WTC11 (cell line): Measurements from ENCODE around the gene LRTM2. TPM values are rescaled to one million over a fixed set of nuclear protein-coding genes. Genes with fewer than 3 reads are reported as not detected.

Experiments used
- AFF4 ChIP-seq: sonication (generic); formaldehyde crosslinking; IDR thresholded peaks from 2 replicates; pipeline ENCODE4 v1.8.1; 2023; ENCODE audit warnings: mild to moderate bottlenecking, missing genetic modification reagents, borderline replicate concordance
- ATF2 ChIP-seq: sonication (generic); formaldehyde crosslinking; IDR thresholded peaks from 2 replicates; pipeline ENCODE4 v1.8.1; 2022; ENCODE audit warnings: low read depth, missing genetic modification reagents, borderline replicate concordance
- MLX ChIP-seq: sonication (generic); formaldehyde crosslinking; IDR thresholded peaks from 2 replicates; pipeline ENCODE4 v1.8.1; 2023; ENCODE audit warnings: mild to moderate bottlenecking, missing genetic modification reagents, moderate library complexity
- ZNF232 ChIP-seq: sonication (generic); formaldehyde crosslinking; IDR thresholded peaks from 2 replicates; pipeline ENCODE4 v1.8.0; 2022; ENCODE audit warnings: mild to moderate bottlenecking, missing genetic modification reagents
- total RNA-seq: library from RNA; stranded (reverse); gene quantifications from 3 replicates; pipeline ENCODE4 v1.2.3, GENCODE V29; 2021
- TF ChIP-seq, protein P1 (sequence below): sonication (generic); formaldehyde crosslinking; IDR thresholded peaks from 2 replicates; pipeline ENCODE4 v1.8.0; 2022; ENCODE audit warnings: missing genetic modification reagents
- TF ChIP-seq, protein P2 (sequence below): sonication (generic); formaldehyde crosslinking; IDR thresholded peaks from 2 replicates; pipeline ENCODE4 v1.8.0; 2022; ENCODE audit warnings: mild to moderate bottlenecking, missing genetic modification reagents
- TF ChIP-seq, protein P3 (sequence below): sonication (generic); formaldehyde crosslinking; conservative IDR thresholded peaks from 2 replicates; pipeline ENCODE4 v1.8.1; 2022; ENCODE audit warnings: mild to moderate bottlenecking, missing genetic modification reagents
- TF ChIP-seq, protein P4 (sequence below): sonication (generic); formaldehyde crosslinking; IDR thresholded peaks from 2 replicates; pipeline ENCODE4 v1.8.1; 2022; ENCODE audit warnings: mild to moderate bottlenecking, missing genetic modification reagents, moderate library complexity, borderline replicate concordance
- TF ChIP-seq, protein P5 (sequence below): fragments of 250-450 bp; sonication (Bioruptor Pico); IDR thresholded peaks from 2 replicates; pipeline ENCODE4 v1.9.0; 2021; ENCODE audit warnings: mild to moderate bottlenecking

The LRTM2 gene
- total RNA-seq, 1 experiment from 2014 or later, result 0.66 TPM

DNA sequence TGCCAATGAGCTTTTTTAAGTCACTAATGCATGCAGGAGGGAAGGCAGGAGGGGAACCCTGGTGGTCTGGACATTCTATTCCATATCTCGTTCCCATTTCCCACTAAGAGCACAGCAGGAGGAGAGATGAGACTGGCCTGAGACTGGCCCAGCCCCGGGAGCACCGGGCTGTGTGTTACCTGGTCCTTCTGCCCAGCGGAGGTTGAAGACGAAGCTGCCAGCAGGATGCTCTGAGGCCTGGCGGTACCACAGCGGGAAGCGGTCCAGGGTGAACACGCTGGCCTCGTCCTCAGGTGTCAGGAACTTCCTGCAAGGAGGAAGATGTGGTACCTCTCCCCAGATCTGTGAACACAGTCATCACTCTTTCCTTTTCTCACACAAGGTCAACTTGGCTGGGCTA is 23.9 kb downstream of the LRTM2 start (continued):
- TF ChIP-seq, protein P1, sequence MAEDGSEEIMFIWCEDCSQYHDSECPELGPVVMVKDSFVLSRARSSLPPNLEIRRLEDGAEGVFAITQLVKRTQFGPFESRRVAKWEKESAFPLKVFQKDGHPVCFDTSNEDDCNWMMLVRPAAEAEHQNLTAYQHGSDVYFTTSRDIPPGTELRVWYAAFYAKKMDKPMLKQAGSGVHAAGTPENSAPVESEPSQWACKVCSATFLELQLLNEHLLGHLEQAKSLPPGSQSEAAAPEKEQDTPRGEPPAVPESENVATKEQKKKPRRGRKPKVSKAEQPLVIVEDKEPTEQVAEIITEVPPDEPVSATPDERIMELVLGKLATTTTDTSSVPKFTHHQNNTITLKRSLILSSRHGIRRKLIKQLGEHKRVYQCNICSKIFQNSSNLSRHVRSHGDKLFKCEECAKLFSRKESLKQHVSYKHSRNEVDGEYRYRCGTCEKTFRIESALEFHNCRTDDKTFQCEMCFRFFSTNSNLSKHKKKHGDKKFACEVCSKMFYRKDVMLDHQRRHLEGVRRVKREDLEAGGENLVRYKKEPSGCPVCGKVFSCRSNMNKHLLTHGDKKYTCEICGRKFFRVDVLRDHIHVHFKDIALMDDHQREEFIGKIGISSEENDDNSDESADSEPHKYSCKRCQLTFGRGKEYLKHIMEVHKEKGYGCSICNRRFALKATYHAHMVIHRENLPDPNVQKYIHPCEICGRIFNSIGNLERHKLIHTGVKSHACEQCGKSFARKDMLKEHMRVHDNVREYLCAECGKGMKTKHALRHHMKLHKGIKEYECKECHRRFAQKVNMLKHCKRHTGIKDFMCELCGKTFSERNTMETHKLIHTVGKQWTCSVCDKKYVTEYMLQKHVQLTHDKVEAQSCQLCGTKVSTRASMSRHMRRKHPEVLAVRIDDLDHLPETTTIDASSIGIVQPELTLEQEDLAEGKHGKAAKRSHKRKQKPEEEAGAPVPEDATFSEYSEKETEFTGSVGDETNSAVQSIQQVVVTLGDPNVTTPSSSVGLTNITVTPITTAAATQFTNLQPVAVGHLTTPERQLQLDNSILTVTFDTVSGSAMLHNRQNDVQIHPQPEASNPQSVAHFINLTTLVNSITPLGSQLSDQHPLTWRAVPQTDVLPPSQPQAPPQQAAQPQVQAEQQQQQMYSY (CRISPR knock-in tag), result no peak
- TF ChIP-seq ZNF232, result no peak
- TF ChIP-seq MLX (CRISPR knock-in tag), result no peak
- TF ChIP-seq, protein P2, sequence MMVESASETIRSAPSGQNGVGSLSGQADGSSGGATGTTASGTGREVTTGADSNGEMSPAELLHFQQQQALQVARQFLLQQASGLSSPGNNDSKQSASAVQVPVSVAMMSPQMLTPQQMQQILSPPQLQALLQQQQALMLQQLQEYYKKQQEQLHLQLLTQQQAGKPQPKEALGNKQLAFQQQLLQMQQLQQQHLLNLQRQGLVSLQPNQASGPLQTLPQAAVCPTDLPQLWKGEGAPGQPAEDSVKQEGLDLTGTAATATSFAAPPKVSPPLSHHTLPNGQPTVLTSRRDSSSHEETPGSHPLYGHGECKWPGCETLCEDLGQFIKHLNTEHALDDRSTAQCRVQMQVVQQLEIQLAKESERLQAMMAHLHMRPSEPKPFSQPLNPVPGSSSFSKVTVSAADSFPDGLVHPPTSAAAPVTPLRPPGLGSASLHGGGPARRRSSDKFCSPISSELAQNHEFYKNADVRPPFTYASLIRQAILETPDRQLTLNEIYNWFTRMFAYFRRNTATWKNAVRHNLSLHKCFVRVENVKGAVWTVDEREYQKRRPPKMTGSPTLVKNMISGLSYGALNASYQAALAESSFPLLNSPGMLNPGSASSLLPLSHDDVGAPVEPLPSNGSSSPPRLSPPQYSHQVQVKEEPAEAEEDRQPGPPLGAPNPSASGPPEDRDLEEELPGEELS (CRISPR knock-in tag), result no peak
- no peak for TF ChIP-seq ATF2 (CRISPR knock-in tag)
- TF ChIP-seq, protein P3, sequence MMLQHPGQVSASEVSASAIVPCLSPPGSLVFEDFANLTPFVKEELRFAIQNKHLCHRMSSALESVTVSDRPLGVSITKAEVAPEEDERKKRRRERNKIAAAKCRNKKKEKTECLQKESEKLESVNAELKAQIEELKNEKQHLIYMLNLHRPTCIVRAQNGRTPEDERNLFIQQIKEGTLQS, result no peak
- TF ChIP-seq, protein P4, sequence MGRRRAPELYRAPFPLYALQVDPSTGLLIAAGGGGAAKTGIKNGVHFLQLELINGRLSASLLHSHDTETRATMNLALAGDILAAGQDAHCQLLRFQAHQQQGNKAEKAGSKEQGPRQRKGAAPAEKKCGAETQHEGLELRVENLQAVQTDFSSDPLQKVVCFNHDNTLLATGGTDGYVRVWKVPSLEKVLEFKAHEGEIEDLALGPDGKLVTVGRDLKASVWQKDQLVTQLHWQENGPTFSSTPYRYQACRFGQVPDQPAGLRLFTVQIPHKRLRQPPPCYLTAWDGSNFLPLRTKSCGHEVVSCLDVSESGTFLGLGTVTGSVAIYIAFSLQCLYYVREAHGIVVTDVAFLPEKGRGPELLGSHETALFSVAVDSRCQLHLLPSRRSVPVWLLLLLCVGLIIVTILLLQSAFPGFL, result no peak
- TF ChIP-seq, protein P5, sequence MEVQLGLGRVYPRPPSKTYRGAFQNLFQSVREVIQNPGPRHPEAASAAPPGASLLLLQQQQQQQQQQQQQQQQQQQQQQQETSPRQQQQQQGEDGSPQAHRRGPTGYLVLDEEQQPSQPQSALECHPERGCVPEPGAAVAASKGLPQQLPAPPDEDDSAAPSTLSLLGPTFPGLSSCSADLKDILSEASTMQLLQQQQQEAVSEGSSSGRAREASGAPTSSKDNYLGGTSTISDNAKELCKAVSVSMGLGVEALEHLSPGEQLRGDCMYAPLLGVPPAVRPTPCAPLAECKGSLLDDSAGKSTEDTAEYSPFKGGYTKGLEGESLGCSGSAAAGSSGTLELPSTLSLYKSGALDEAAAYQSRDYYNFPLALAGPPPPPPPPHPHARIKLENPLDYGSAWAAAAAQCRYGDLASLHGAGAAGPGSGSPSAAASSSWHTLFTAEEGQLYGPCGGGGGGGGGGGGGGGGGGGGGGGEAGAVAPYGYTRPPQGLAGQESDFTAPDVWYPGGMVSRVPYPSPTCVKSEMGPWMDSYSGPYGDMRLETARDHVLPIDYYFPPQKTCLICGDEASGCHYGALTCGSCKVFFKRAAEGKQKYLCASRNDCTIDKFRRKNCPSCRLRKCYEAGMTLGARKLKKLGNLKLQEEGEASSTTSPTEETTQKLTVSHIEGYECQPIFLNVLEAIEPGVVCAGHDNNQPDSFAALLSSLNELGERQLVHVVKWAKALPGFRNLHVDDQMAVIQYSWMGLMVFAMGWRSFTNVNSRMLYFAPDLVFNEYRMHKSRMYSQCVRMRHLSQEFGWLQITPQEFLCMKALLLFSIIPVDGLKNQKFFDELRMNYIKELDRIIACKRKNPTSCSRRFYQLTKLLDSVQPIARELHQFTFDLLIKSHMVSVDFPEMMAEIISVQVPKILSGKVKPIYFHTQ, result no peak
- no peak for TF ChIP-seq AFF4
